ENCODE results near the gene CAMK1D.

DNA sequence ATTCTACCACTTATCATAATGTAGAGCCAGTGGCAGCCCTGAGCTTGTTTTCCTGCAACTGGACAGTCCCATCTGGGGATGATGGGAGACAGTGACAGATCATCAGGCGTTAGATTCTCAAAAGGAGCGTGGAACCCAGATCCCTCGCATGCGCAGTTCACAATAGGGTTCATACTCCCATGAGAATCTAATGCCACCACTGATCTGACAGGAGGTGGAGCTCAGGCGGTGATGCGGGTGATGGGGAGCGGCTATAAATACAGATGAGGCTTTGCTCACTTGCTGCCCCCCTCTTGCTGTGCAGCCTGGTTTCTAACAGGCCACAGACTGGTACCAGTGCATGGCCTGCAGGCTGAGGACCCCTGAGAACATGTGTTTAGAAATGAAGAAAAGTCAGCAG lies 260.1 kb downstream of the CAMK1D start:
- no peak for TF ChIP-seq CTCF (IDR thresholded peaks at IDR 0.05)
- TF ChIP-seq POLR2A (IDR thresholded peaks at IDR 0.05), result no peak

Data from right lobe of liver (tissue), 4 donors.